NCI-H446 (cell line): ENCODE results near the gene OR1K1.
"Not testable (repeated sequence)": the region's sequence is repeated elsewhere in the genome, so short reads cannot be mapped to it uniquely, and the experiment has no call there.

Experiments
- DNase-seq, 2 experiments: peaks; one replicate each; lab custom pipeline; 2025; lab: John Stamatoyannopoulos, UW

Gene OR1K1

GRCh38 chr9:122800066-122801060 lies at the start of gene OR1K1:
OR1K1 (plus strand) TSS chr9:122800123; CDS start chr9:122800123, 0 bp downstream.
- DNase-seq, result no peak

GRCh38 chr9:122754825-122755224 lies 45.1 kb upstream of the OR1K1 start:
- no peak for DNase-seq

GRCh38 chr9:122767817-122768216 lies 32.1 kb upstream of the OR1K1 start:
- DNase-seq, result no peak

- DNase-seq, result no peak
Observed at GRCh38 chr9:122777052-122777451, 22.9 kb upstream of the OR1K1 start.

- no peak for DNase-seq
Observed at GRCh38 chr9:122777935-122778627, 21.8 kb upstream of the OR1K1 start.

GRCh38 chr9:122779181-122779580 lies 20.7 kb upstream of the OR1K1 start:
- no peak for DNase-seq

GRCh38 chr9:122780026-122780425 lies 19.9 kb upstream of the OR1K1 start:
- no peak for DNase-seq

GRCh38 chr9:122781671-122782070 lies 18.3 kb upstream of the OR1K1 start:
- no peak for DNase-seq

GRCh38 chr9:122785269-122785668 lies 14.7 kb upstream of the OR1K1 start:
- no peak for DNase-seq

- DNase-seq, result no peak
Observed at GRCh38 chr9:122786338-122786737, 13.6 kb upstream of the OR1K1 start.

GRCh38 chr9:122788831-122789230 lies 11.1 kb upstream of the OR1K1 start, which contains the start of gene OR5C1:
OR5C1 (plus strand) TSS chr9:122788933; CDS start chr9:122788933, 0 bp downstream.
- DNase-seq, result no peak

- no peak for DNase-seq
Observed at GRCh38 chr9:122789256-122790046, 10.5 kb upstream of the OR1K1 start.

- DNase-seq, result no peak
Observed at GRCh38 chr9:122791872-122792669, 7.9 kb upstream of the OR1K1 start.

GRCh38 chr9:122797316-122798063 lies 2.4 kb upstream of the OR1K1 start:
- DNase-seq, result no peak

GRCh38 chr9:122806661-122807060 lies 6.7 kb downstream of the OR1K1 start:
- DNase-seq, result no peak

GRCh38 chr9:122807271-122807900 lies 7.5 kb downstream of the OR1K1 start:
- no peak for DNase-seq

GRCh38 chr9:122808141-122808540 lies 8.2 kb downstream of the OR1K1 start:
- no peak for DNase-seq

GRCh38 chr9:122809261-122809660 lies 9.3 kb downstream of the OR1K1 start:
- DNase-seq, result not testable (repeated sequence)

GRCh38 chr9:122810306-122810946 lies 10.5 kb downstream of the OR1K1 start:
- DNase-seq, result peak; percentile 55 to 73
